Stimulated activated CD8-positive, alpha-beta memory T cell treated with anti-CD3 and anti-CD28 coated beads, Interleukin-7, amount 100 ng/mL, for 1 hour (primary cell): ENCODE data around the gene RTEL1.

Source experiments
- DNase-seq, 2 donors: peaks; one replicate each; pipeline ENCODE4 v3.0.0-alpha.2; 2020; ENCODE audit warnings: low read depth in 2 of 2

Gene RTEL1

GRCh38 chr20:63687419-63688178 lies 29.5 kb downstream of the RTEL1 start:
- no peak for DNase-seq

GRCh38 chr20:63688228-63689045 lies 30.3 kb downstream of the RTEL1 start:
- no peak for DNase-seq

GRCh38 chr20:63689046-63690002 lies 31.2 kb downstream of the RTEL1 start:
- no peak for DNase-seq

DNA sequence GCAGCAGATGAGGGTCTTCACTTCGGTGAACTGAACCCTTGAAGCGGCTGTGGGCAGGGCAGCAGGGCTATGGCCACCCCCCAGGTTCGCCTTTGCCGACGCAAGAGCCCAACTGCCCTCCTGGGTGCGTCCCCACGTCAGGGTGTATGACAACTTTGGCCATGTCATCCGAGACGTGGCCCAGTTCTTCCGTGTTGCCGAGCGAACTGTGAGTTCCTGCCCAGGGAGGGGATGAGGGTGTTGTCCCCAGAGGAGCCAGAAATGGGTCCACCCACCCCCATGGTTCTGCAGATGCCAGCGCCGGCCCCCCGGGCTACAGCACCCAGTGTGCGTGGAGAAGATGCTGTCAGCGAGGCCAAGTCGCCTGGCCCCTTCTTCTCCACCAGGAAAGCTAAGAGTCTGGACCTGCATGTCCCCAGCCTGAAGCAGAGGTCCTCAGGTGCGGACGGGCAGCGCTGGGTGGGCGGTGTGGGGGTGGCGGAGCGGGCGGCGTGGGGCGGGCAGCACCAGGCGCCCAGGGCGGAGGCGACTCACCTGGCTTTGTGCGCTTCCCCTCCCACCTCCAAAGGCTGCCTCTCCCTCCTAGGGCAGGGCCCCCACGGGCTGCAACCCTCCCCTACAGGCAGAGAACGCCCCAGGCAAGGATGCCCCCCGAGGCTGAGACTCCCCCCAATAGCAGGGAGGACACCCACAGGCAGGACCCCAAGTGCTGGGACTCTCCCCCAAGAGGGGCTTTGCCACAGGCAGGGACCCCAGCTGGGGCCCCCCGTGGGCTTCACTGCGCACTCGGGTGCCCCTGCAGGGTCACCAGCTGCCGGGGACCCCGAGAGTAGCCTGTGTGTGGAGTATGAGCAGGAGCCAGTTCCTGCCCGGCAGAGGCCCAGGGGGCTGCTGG lies 32.1 kb downstream of the RTEL1 start:
- no peak for DNase-seq

DNA sequence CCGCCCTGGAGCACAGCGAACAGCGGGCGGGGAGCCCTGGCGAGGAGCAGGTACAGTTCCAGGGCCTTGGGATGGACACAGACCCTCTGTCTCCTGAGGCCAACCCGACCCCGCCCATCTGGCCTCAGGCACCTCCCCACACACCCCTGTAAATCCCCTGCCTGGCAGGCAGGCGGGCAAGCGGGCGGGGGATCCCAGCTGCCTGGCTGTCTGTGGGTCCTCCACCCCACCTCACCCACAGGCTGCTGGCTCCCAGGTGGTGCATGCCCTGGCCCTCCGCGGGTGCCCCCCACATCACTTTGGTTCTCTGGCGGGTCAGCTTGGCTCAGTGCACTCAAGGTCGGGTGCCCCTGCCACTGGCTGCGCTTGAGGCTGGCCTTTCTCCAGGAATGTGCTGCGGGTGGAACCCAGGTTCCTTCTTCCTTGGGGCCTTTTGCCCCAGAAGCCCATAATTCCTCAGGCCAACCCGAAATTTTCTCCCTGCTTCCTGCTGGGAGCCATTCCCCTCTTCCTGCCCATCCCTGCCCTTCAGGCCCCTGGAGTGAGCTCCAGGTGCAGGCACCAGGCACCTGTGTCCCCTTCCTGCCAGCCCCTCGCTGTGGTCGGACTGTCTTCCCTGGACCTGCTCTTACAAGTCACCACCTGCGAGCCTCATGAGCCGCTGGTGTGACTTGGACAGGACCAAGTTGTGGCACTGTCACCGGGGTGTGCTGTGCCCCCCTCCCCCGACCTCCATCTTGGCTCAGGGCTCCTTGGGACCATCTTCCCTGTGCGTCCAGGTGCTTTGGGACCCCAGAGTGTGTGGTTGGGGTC lies 33.0 kb downstream of the RTEL1 start:
- no peak for DNase-seq

DNA sequence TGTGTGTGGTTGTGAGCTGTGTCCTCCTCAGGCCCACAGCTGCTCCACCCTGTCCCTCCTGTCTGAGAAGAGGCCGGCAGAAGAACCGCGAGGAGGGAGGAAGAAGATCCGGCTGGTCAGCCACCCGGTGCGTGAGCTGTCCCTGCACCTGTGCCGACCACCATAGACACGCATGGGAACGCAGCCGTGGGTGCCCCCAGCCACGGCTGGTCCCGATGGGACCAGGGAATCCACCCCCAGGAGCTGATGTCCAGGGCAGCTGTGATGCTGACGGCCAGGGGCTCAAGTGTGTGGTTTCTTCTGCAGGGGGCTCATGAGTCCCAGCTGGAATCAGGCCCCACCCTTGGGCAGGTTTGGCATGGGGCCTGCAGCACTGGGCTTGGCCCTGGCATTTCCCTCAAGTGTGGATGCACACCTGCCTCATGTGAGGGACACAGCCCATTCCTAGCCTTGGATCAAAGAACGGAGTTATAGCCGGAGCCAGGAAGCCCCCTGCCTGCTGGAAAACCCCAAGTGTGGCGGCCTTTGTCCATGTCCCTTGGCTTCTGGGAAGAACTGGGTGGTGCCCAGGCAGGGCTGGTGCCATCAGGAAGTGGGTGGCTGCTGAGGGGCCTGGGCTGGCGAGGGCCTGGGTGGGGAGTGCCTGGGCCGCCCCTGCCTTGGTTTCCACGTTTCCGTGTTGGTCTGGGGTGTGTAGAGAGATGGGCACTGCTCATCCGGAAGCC lies 33.8 kb downstream of the RTEL1 start:
- DNase-seq = no peak

DNA sequence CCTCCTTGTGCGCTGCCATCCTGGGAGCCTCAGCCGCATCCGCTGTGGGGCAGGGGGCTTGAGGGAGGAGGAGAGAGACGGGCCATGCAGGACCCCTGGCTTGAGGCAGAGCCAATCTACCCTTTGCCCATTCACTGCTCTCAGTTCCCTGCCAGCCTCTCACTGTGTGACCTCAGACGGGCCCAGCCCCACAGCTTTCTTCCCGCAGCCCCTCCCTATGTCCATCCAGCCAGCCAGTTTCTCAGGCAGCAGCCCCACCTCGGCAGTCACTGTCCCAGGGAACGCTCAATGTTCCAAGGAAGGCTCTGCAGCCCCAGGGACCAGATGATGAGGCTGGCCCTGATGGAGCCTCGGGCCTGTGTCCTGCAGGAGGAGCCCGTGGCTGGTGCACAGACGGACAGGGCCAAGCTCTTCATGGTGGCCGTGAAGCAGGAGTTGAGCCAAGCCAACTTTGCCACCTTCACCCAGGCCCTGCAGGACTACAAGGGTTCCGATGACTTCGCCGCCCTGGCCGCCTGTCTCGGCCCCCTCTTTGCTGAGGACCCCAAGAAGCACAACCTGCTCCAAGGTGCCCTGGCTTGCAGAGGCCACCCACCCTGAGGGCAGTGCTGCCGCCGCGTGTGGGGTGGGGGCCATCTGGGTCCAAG lies 34.4 kb downstream of the RTEL1 start:
- DNase-seq = no peak

DNA sequence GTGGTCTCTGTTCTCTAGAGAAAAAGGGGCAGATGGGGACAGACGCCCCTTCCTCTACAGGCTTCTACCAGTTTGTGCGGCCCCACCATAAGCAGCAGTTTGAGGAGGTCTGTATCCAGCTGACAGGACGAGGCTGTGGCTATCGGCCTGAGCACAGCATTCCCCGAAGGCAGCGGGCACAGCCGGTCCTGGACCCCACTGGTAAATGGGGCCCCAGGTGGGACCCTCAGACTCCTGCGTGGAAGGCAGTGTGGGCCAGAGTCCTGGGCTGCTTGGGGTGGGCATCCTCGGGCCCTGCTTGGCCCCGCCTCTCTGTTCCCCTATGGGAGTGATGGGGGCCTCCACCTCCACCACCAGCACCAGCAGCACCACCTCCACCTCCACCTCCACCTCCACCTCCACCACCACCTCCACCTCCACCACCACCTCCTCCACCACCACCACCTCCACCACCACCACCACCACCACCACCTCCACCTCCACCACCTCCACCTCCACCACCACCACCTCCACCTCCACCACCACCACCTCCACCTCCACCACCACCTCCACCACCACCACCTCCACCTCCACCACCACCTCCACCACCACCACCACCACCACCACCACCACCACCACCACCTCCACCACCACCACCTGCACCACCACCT lies 35.1 kb downstream of the RTEL1 start:
- no peak for DNase-seq

GRCh38 chr20:63693733-63694583 lies 35.8 kb downstream of the RTEL1 start:
- no peak for DNase-seq

GRCh38 chr20:63694584-63695423 lies 36.7 kb downstream of the RTEL1 start:
- DNase-seq = no peak

GRCh38 chr20:63695424-63696305 lies 37.6 kb downstream of the RTEL1 start:
- DNase-seq = no peak

- no peak for DNase-seq
Measured at GRCh38 chr20:63696306-63696627, 38.2 kb downstream of the RTEL1 start.

GRCh38 chr20:63696628-63697356 lies 38.7 kb downstream of the RTEL1 start, which contains the start of gene TNFRSF6B:
TSS of gene TNFRSF6B (plus strand) at chr20:63696652. CDS start at chr20:63696768, 116 bp downstream.
- DNase-seq = no peak

DNA sequence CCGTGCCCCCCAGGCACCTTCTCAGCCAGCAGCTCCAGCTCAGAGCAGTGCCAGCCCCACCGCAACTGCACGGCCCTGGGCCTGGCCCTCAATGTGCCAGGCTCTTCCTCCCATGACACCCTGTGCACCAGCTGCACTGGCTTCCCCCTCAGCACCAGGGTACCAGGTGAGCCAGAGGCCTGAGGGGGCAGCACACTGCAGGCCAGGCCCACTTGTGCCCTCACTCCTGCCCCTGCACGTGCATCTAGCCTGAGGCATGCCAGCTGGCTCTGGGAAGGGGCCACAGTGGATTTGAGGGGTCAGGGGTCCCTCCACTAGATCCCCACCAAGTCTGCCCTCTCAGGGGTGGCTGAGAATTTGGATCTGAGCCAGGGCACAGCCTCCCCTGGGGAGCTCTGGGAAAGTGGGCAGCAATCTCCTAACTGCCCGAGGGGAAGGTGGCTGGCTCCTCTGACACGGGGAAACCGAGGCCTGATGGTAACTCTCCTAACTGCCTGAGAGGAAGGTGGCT lies 39.3 kb downstream of the RTEL1 start:
- no peak for DNase-seq
